GM12878 (cell line): ENCODE data around the gene MGA.

Experiments
- ATF7 ChIP-seq: fragments of 450-650 bp; IDR thresholded peaks from 2 replicates; pipeline ENCODE4 v1.6.1; 2016; ENCODE audit warnings: low read depth, mild to moderate bottlenecking
- BRCA1 ChIP-seq: IDR thresholded peaks from 2 replicates; pipeline ENCODE4 v1.6.1; 2011; ENCODE audit warnings: low read depth, low read length, improper control_type of control experiment
- CEBPZ ChIP-seq: fragments of 150-350 bp; IDR thresholded peaks from 2 replicates; pipeline ENCODE4 v1.6.1; 2016; ENCODE audit warnings: low read depth, low read length
- CTCF ChIP-seq, 3 experiments: IDR thresholded peaks in 2 of 3; conservative IDR thresholded peaks in 1 of 3; 2 replicates each; pipeline ENCODE4 v1.5.1; 2011; ENCODE audit warnings: low read depth in 3 of 3, low read length in 3 of 3, mild to moderate bottlenecking in 3 of 3, control low read depth in 2 of 3, moderate library complexity in 2 of 3, inconsistent platforms in 1 of 3, mixed read lengths in 1 of 3; ENCODE audit not compliant: control insufficient read depth in 2 of 3, insufficient read depth in 1 of 3; ENCODE audit errors: extremely low read depth in 1 of 3
- EP300 ChIP-seq, 2 experiments: fragments of 150-350 bp in 1 of 2; IDR thresholded peaks; 2 replicates each; pipeline ENCODE4 v1.6.1; 2011 to 2012; ENCODE audit warnings: low read depth in 2 of 2, low read length in 2 of 2, borderline replicate concordance in 1 of 2, improper control_type of control experiment in 1 of 2, inconsistent platforms in 1 of 2; ENCODE audit not compliant: control insufficient read depth in 1 of 2
- SMAD1 ChIP-seq: fragments of 450-650 bp; IDR thresholded peaks from 2 replicates; pipeline ENCODE4 v1.6.1; 2018; ENCODE audit warnings: mild to moderate bottlenecking, low read depth; ENCODE audit not compliant: partially characterized antibody
- SP1 ChIP-seq: IDR thresholded peaks from one replicate; pipeline ENCODE4 v1.6.1; 2011; ENCODE audit warnings: low read depth, low read length
- ZNF274 ChIP-seq: IDR thresholded peaks from one replicate; pipeline ENCODE4 v1.8.0; 2011; ENCODE audit not compliant: insufficient read length, insufficient read depth

- TF ChIP-seq CTCF (IDR thresholded peaks at IDR 0.05 in 2 of 3, conservative IDR thresholded peaks at IDR 0.05 in 1 of 3; ENCODE audit: control insufficient read depth in 2 of 3, extremely low read depth in 1 of 3, insufficient read depth in 1 of 3, low read depth in 3 of 3, low read length in 3 of 3) (no peak), ATF7 (no peak), SMAD1 (no peak), EP300 (IDR thresholded peaks at IDR 0.05; ENCODE audit: borderline replicate concordance in 1 of 2, control insufficient read depth in 1 of 2, low read depth in 2 of 2, low read length in 2 of 2) (no peak), CEBPZ (no peak), BRCA1 (no peak), SP1 (no peak), ZNF274 (no peak)
These were observed 18.5 kb downstream of the MGA start for GRCh38 chr15:41678742-41679141.
